CD8-positive, alpha-beta memory T cell (primary cell): Measurements from ENCODE around the gene TRAPPC8. TPM values are rescaled to one million over a fixed set of nuclear protein-coding genes. Genes with fewer than 3 reads are reported as not detected.
"Not testable (repeated sequence)": the region's sequence is repeated elsewhere in the genome, so short reads cannot be mapped to it uniquely, and the experiment has no call there.

Experiments used
- CTCF ChIA-PET: fragments of 350-600 bp; sonication (Branson Sonifier 250); formaldehyde crosslinking; loops from one replicate; lab custom pipeline; 2021; ENCODE audit warnings: antibody characterized with exemption; lab: Charles Lee
- POLR2A ChIA-PET: fragments of 350-600 bp; sonication (Branson Sonifier 250); formaldehyde crosslinking; loops from one replicate; lab custom pipeline; 2021; ENCODE audit warnings: antibody characterized with exemption; lab: Charles Lee
- DNase-seq, 5 donors: peaks; one replicate each; pipeline versions ENCODE4 v3.0.0 to v3.0.0-alpha.2; 2020 to 2022; ENCODE audit warnings: mixed read lengths in 1 of 5
- H3K27ac ChIP-seq: one replicate; pipeline ENCODE4 v1.7.0; 2013; ENCODE audit warnings: low read depth, mild to moderate bottlenecking, low read length, moderate library complexity
- H3K27me3 ChIP-seq: 2 replicates; pipeline ENCODE4 v1.7.0; 2013; ENCODE audit warnings: low read length, mild to moderate bottlenecking; ENCODE audit not compliant: insufficient read depth, poor library complexity, severe bottlenecking
- H3K36me3 ChIP-seq: 2 replicates; pipeline ENCODE4 v1.7.0; 2013; ENCODE audit warnings: mild to moderate bottlenecking, low read length, moderate library complexity; ENCODE audit not compliant: insufficient read depth
- H3K4me1 ChIP-seq: 2 replicates; pipeline ENCODE4 v1.7.0; 2013; ENCODE audit warnings: mild to moderate bottlenecking, low read length, moderate library complexity; ENCODE audit not compliant: insufficient read depth
- H3K4me3 ChIP-seq: 2 replicates; pipeline ENCODE4 v1.7.0; 2013; ENCODE audit warnings: mild to moderate bottlenecking, low read length
- H3K9me3 ChIP-seq: 2 replicates; pipeline ENCODE4 v1.7.0; 2013; ENCODE audit warnings: mild to moderate bottlenecking, low read length
- H3K27ac Mint-ChIP-seq, 8 donors: one replicate each; pipeline ENCODE4 v1.8.0; 2020 to 2021; ENCODE audit warnings: mixed read lengths in 8 of 8, mild to moderate bottlenecking in 6 of 8, inconsistent platforms in 3 of 8, moderate library complexity in 3 of 8
- H3K27me3 Mint-ChIP-seq, 2 donors: one replicate each; pipeline ENCODE4 v1.8.0; 2020 to 2021; ENCODE audit warnings: mixed read lengths in 2 of 2, mild to moderate bottlenecking in 1 of 2, moderate library complexity in 1 of 2
- H3K36me3 Mint-ChIP-seq, 3 donors: one replicate each; pipeline ENCODE4 v1.8.0; 2020 to 2021; ENCODE audit warnings: mixed read lengths in 3 of 3, inconsistent platforms in 1 of 3, mild to moderate bottlenecking in 1 of 3
- H3K4me1 Mint-ChIP-seq, 3 donors: one replicate each; pipeline ENCODE4 v1.8.0; 2020 to 2021; ENCODE audit warnings: mixed read lengths in 3 of 3, inconsistent platforms in 1 of 3, mild to moderate bottlenecking in 1 of 3
- H3K4me3 Mint-ChIP-seq, 7 donors: one replicate each; pipeline ENCODE4 v1.8.0; 2020 to 2021; ENCODE audit warnings: mixed read lengths in 7 of 7, mild to moderate bottlenecking in 6 of 7, moderate library complexity in 4 of 7, inconsistent platforms in 2 of 7
- H3K9me3 Mint-ChIP-seq, 5 donors: one replicate each; pipeline ENCODE4 v1.8.0; 2020 to 2022; ENCODE audit warnings: mixed read lengths in 5 of 5, mild to moderate bottlenecking in 3 of 5, moderate library complexity in 2 of 5, inconsistent platforms in 1 of 5
- polyA plus RNA-seq: library from polyadenylated mRNA; unstranded; fragments of 300-500 nt; fragmentation: Illumina TruSeq; gene quantifications from one replicate; pipeline ENCODE4 v1.2.3, GENCODE V29; 2021
- total RNA-seq, 2 experiments: library from RNA; stranded (reverse); gene quantifications; one replicate each; pipeline ENCODE4 v1.2.3, GENCODE V29; 2021

Gene TRAPPC8
- total and polyA plus RNA-seq, 3 experiments from 2014 or later: 20.2 to 34.8 (median 29.2) TPM

- H3K27ac ChIP-seq: no peak overlapping the region
- CTCF ChIA-PET: no interaction called here
- H3K36me3 ChIP-seq: no peaks in the 10 kb centered on the region
- Mint-ChIP-seq H3K27me3 (peaks cover 3 to 9% of the 10 kb centered on the region in 2 donors), H3K4me1 (peaks cover 0 to 4% (median 0%) of the 10 kb centered on the region in 3 donors), H3K36me3 (no peaks in the 10 kb centered on the region), H3K9me3 (no peaks in the 10 kb centered on the region), H3K4me3 (no peak overlapping the region), H3K27ac (peak overlapping the region in 2 of 8 donors; percentile 17 to 25)
- no peaks in the 10 kb centered on the region for H3K27me3 ChIP-seq
- POLR2A ChIA-PET: no interaction called here
- no peak overlapping the region for H3K4me3 ChIP-seq
- no peaks in the 10 kb centered on the region for H3K4me1 ChIP-seq
- DNase-seq: no peak
- H3K9me3 ChIP-seq: no peaks in the 10 kb centered on the region
These were observed 11.4 kb upstream of the TRAPPC8 start for GRCh38 chr18:31954349-31954748.

GRCh38 chr18:31953699-31954098 lies 10.8 kb upstream of the TRAPPC8 start:
- H3K27me3 Mint-ChIP-seq, H3K4me3 ChIP-seq, H3K36me3 ChIP-seq, H3K27me3 ChIP-seq, DNase-seq, H3K9me3 Mint-ChIP-seq, H3K4me3 Mint-ChIP-seq, H3K4me1 Mint-ChIP-seq, POLR2A ChIA-PET, H3K9me3 ChIP-seq, H3K4me1 ChIP-seq, H3K36me3 Mint-ChIP-seq, H3K27ac ChIP-seq, H3K27ac Mint-ChIP-seq: not testable (repeated sequence)
- CTCF ChIA-PET: interaction anchor here (0.7 kb wide), 1 partner anchor 134 kb away, joined by 5 read pairs; no protein-coding TSS in a partner anchor

GRCh38 chr18:31952223-31952622 lies 9.3 kb upstream of the TRAPPC8 start:
- Histone ChIP-seq H3K4me1 (no peaks in the 10 kb centered on the region), H3K27ac (no peak overlapping the region), H3K36me3 (no peaks in the 10 kb centered on the region), H3K4me3 (no peak overlapping the region), H3K9me3 (no peaks in the 10 kb centered on the region), H3K27me3 (no peaks in the 10 kb centered on the region)
- Mint-ChIP-seq H3K27ac (no peak overlapping the region), H3K4me1 (peaks cover 0 to 4% (median 0%) of the 10 kb centered on the region in 3 donors), H3K36me3 (no peaks in the 10 kb centered on the region), H3K27me3 (peaks cover 3 to 9% of the 10 kb centered on the region in 2 donors), H3K9me3 (no peaks in the 10 kb centered on the region), H3K4me3 (no peak overlapping the region)
- CTCF ChIA-PET: interaction anchor here (1.2 to 1.5 kb wide), 2 partner anchors 9 to 10 kb away, joined by 3 to 4 read pairs; partner anchors contain the start of gene TRAPPC8
- no peak for DNase-seq
- POLR2A ChIA-PET: no interaction called here

GRCh38 chr18:31950583-31950982 lies 7.7 kb upstream of the TRAPPC8 start:
- Histone ChIP-seq H3K9me3 (no peaks in the 10 kb centered on the region), H3K27me3 (no peaks in the 10 kb centered on the region), H3K27ac (no peak overlapping the region), H3K4me3 (no peak overlapping the region), H3K4me1 (no peaks in the 10 kb centered on the region), H3K36me3 (no peaks in the 10 kb centered on the region)
- H3K4me1 Mint-ChIP-seq: peaks cover 0 to 1% (median under 1%) of the 10 kb centered on the region in 3 donors
- ChIA-PET POLR2A (no interaction called here), CTCF (interaction anchor here (1.1 to 1.7 kb wide), 2 partner anchors 24 to 26 kb away, joined by 3 to 4 read pairs; no protein-coding TSS in a partner anchor)
- H3K27ac Mint-ChIP-seq: peak overlapping the region in 1 of 8 donors; percentile 79
- H3K4me3 Mint-ChIP-seq: no peak overlapping the region
- no peaks in the 10 kb centered on the region for H3K36me3 Mint-ChIP-seq
- DNase-seq: no peak
- H3K9me3 Mint-ChIP-seq: no peaks in the 10 kb centered on the region
- H3K27me3 Mint-ChIP-seq: peaks cover 3 to 9% of the 10 kb centered on the region in 2 donors

GRCh38 chr18:31948349-31948748 lies 5.4 kb upstream of the TRAPPC8 start:
- Mint-ChIP-seq H3K27ac (peak overlapping the region in 1 of 8 donors; percentile 11), H3K4me1 (peaks cover 15 to 22% (median 20%) of the 10 kb centered on the region in 3 donors)
- H3K4me3 ChIP-seq, DNase-seq, H3K27me3 ChIP-seq, H3K9me3 Mint-ChIP-seq, H3K27ac ChIP-seq, CTCF ChIA-PET, POLR2A ChIA-PET, H3K9me3 ChIP-seq, H3K36me3 Mint-ChIP-seq, H3K27me3 Mint-ChIP-seq, H3K4me3 Mint-ChIP-seq, H3K36me3 ChIP-seq: not testable (repeated sequence)
- H3K4me1 ChIP-seq: peaks cover 11% of the 10 kb centered on the region

GRCh38 chr18:31946305-31947046 lies 3.5 kb upstream of the TRAPPC8 start:
- Mint-ChIP-seq H3K36me3 (peaks cover 0 to 11% (median 0%) of the 10 kb centered on the region in 3 donors), H3K4me1 (peaks cover 24 to 30% (median 30%) of the 10 kb centered on the region in 3 donors), H3K4me3 (peak overlapping the region in 1 of 7 donors; percentile 20), H3K27me3 (peaks cover 0 to 2% of the 10 kb centered on the region in 2 donors), H3K27ac (peak overlapping the region in 4 of 8 donors; percentile 23 to 95 (median 62)), H3K9me3 (no peaks in the 10 kb centered on the region)
- Histone ChIP-seq H3K36me3 (no peaks in the 10 kb centered on the region), H3K4me1 (peaks cover 16% of the 10 kb centered on the region), H3K4me3 (no peak overlapping the region), H3K27ac (no peak overlapping the region), H3K9me3 (no peaks in the 10 kb centered on the region), H3K27me3 (no peaks in the 10 kb centered on the region)
- no peak for DNase-seq
- CTCF ChIA-PET: interaction anchor here (1.1 to 1.2 kb wide), 2 partner anchors 30 to 72 kb away, joined by 3 read pairs; partner anchors contain the start of gene RNF125
- POLR2A ChIA-PET: no interaction called here

- Histone ChIP-seq H3K36me3 (no peaks in the 10 kb centered on the region), H3K27me3 (no peaks in the 10 kb centered on the region), H3K27ac (peak overlapping the region; percentile 68), H3K9me3 (no peaks in the 10 kb centered on the region), H3K4me1 (peaks cover 22% of the 10 kb centered on the region), H3K4me3 (peak overlapping the region; percentile 77)
- Mint-ChIP-seq H3K4me3 (peak overlapping the region; percentile 97 to 100 (median 99)), H3K9me3 (no peaks in the 10 kb centered on the region), H3K27me3 (no peaks in the 10 kb centered on the region), H3K27ac (peak overlapping the region; percentile 95 to 100 (median 100)), H3K36me3 (peaks cover 0 to 12% (median 0%) of the 10 kb centered on the region in 3 donors), H3K4me1 (peaks cover 38 to 50% (median 49%) of the 10 kb centered on the region in 3 donors)
- ChIA-PET CTCF (interaction anchor here (1.0 to 5.5 kb wide), 14 partner anchors 8 to 147 kb away, joined by 3 to 38 read pairs (median 4); partner anchors contain the start of genes RNF125 and RNF138), POLR2A (interaction anchor here (0.6 to 2.7 kb wide), 4 partner anchors 28 to 141 kb away, joined by 3 to 80 read pairs (median 8); partner anchors contain the start of gene RNF125)
- DNase-seq: peak in 1 of 5 donors; percentile 11
These were observed 1.2 kb upstream of the TRAPPC8 start for GRCh38 chr18:31943878-31944816.
